Caco-2 (cell line): ENCODE data around the gene PDE4D. TPM values are rescaled to one million over a fixed set of nuclear protein-coding genes. Genes with fewer than 3 reads are reported as not detected.

Source experiments
- BruUV-seq: library from RNA; stranded (reverse); fragments of 400-500 nt; replicated peaks from 2 replicates; lab custom pipeline; 2021; lab: Mats Ljungman, UMichigan
- CTCF ChIA-PET: fragments of 300-600 bp; sonication (Branson Sonifier 250); formaldehyde crosslinking; loops from one replicate; lab custom pipeline; 2022; ENCODE audit warnings: antibody characterized with exemption; lab: Charles Lee
- POLR2A ChIA-PET: fragments of 300-600 bp; sonication (Branson Sonifier 250); formaldehyde crosslinking; loops from one replicate; lab custom pipeline; 2022; ENCODE audit warnings: antibody characterized with exemption; lab: Charles Lee
- DNase-seq, 2 experiments: peaks; one replicate each; pipeline versions ENCODE4 v3.0.0 to v3.0.0-alpha.2; 2020 to 2022
- H3K27me3 ChIP-seq: replicated peaks from 2 replicates; pipeline ENCODE4 v1.6.0; 2011; ENCODE audit warnings: low read length; ENCODE audit not compliant: control insufficient read depth, insufficient read depth
- H3K36me3 ChIP-seq: 2 replicates; pipeline ENCODE4 v1.5.1; 2011; ENCODE audit warnings: low read length; ENCODE audit not compliant: control insufficient read depth, insufficient read depth
- H3K4me1 ChIP-seq: fragments of 250-450 bp; sonication (Bioruptor Pico); 2 replicates; pipeline ENCODE4 v1.5.1; 2020; ENCODE audit warnings: mild to moderate bottlenecking
- H3K4me3 ChIP-seq: 2 replicates; pipeline ENCODE4 v1.5.1; 2011; ENCODE audit warnings: low read depth, mild to moderate bottlenecking, control low read depth, low read length
- H3K9me3 ChIP-seq: fragments of 250-450 bp; sonication (Bioruptor Pico); 2 replicates; pipeline ENCODE4 v1.5.1; 2020; ENCODE audit warnings: mild to moderate bottlenecking, moderate library complexity
- H3K27ac Mint-ChIP-seq: one replicate; pipeline ENCODE4 v1.8.0; 2022; ENCODE audit warnings: mixed read lengths; ENCODE audit not compliant: unreplicated experiment
- H3K27me3 Mint-ChIP-seq: one replicate; pipeline ENCODE4 v1.8.0; 2022; ENCODE audit warnings: mixed read lengths; ENCODE audit not compliant: insufficient read depth, unreplicated experiment
- H3K36me3 Mint-ChIP-seq: one replicate; pipeline ENCODE4 v1.8.0; 2022; ENCODE audit warnings: mild to moderate bottlenecking, mixed read lengths; ENCODE audit not compliant: insufficient read depth, unreplicated experiment
- H3K4me1 Mint-ChIP-seq: one replicate; pipeline ENCODE4 v1.8.0; 2022; ENCODE audit warnings: low read depth, mixed read lengths; ENCODE audit not compliant: unreplicated experiment
- H3K4me3 Mint-ChIP-seq: one replicate; pipeline ENCODE4 v1.8.0; 2022; ENCODE audit warnings: mild to moderate bottlenecking, moderate library complexity, mixed read lengths; ENCODE audit not compliant: unreplicated experiment
- H3K9me3 Mint-ChIP-seq: one replicate; pipeline ENCODE4 v1.8.0; 2022; ENCODE audit warnings: mixed read lengths; ENCODE audit not compliant: unreplicated experiment
- intact Hi-C: fragments of 100-400 bp; cut with micrococcal nuclease; formaldehyde crosslinking; loops from one replicate; pipeline ENCODE4 v1.10.0; 2022; ENCODE audit not compliant: unreplicated experiment
- total RNA-seq: library from RNA; stranded (reverse); gene quantifications from 2 replicates; pipeline ENCODE4 v1.2.3, GENCODE V29; 2022
- TF ChIP-seq, protein P1 (sequence below), 2 experiments: fragments of 200-600 bp in 1 of 2; IDR thresholded peaks; 1 replicate in 1 of 2; 2 replicates in 1 of 2; pipeline versions ENCODE4 v1.5.1 to v1.8.0; 2011 to 2022; ENCODE audit warnings: antibody characterized with exemption in 1 of 2, control low read depth in 1 of 2, inconsistent platforms in 1 of 2, low read depth in 1 of 2, low read length in 1 of 2, mild to moderate bottlenecking in 1 of 2, moderate library complexity in 1 of 2; ENCODE audit not compliant: insufficient read depth in 1 of 2, severe bottlenecking in 1 of 2, unreplicated experiment in 1 of 2

The PDE4D gene
- total RNA-seq, 1 experiment from 2014 or later = 89.8 TPM

DNA sequence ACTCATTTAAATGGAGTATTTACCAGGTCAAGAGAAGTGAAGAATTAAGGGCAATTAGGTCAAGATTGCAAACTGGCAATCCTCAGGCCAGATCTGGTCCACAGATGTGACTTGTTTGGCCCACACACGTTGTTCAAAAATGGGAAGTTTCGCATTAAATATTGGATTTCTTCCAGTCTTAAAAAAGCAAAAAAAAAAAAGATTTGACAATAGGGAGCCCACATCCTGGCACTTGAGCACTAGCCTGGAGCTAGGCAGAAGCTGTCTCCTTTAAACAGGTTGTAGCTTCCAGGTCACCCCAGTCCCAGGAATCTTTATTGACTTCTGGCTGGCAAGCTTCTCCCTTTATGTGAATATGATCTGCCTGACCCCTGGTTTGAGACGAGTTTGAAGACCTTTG lies 790.2 kb downstream of the PDE4D start:
- no peak overlapping the region for H3K27ac Mint-ChIP-seq
- intact Hi-C loops = no loop called here
- DNase-seq = no peak
- no peaks in the 10 kb centered on the region for H3K27me3 Mint-ChIP-seq
- peaks cover 42% of the 10 kb centered on the region for H3K4me1 Mint-ChIP-seq
- Histone ChIP-seq H3K27me3 (no peaks in the 10 kb centered on the region), H3K36me3 (no peaks in the 10 kb centered on the region), H3K9me3 (no peaks in the 10 kb centered on the region), H3K4me1 (peaks cover 32% of the 10 kb centered on the region), H3K4me3 (no peak overlapping the region)
- TF ChIP-seq, protein P1, sequence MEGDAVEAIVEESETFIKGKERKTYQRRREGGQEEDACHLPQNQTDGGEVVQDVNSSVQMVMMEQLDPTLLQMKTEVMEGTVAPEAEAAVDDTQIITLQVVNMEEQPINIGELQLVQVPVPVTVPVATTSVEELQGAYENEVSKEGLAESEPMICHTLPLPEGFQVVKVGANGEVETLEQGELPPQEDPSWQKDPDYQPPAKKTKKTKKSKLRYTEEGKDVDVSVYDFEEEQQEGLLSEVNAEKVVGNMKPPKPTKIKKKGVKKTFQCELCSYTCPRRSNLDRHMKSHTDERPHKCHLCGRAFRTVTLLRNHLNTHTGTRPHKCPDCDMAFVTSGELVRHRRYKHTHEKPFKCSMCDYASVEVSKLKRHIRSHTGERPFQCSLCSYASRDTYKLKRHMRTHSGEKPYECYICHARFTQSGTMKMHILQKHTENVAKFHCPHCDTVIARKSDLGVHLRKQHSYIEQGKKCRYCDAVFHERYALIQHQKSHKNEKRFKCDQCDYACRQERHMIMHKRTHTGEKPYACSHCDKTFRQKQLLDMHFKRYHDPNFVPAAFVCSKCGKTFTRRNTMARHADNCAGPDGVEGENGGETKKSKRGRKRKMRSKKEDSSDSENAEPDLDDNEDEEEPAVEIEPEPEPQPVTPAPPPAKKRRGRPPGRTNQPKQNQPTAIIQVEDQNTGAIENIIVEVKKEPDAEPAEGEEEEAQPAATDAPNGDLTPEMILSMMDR (IDR thresholded peaks at IDR 0.05; ENCODE audit: insufficient read depth in 1 of 2, low read depth in 1 of 2, low read length in 1 of 2, severe bottlenecking in 1 of 2, unreplicated experiment in 1 of 2) = no peak
- H3K9me3 Mint-ChIP-seq = no peaks in the 10 kb centered on the region
- H3K36me3 Mint-ChIP-seq = no peaks in the 10 kb centered on the region
- CTCF ChIA-PET = no interaction called here
- BruUV-seq = no TSS peak
- no peak overlapping the region for H3K4me3 Mint-ChIP-seq
- POLR2A ChIA-PET = no interaction called here

DNA sequence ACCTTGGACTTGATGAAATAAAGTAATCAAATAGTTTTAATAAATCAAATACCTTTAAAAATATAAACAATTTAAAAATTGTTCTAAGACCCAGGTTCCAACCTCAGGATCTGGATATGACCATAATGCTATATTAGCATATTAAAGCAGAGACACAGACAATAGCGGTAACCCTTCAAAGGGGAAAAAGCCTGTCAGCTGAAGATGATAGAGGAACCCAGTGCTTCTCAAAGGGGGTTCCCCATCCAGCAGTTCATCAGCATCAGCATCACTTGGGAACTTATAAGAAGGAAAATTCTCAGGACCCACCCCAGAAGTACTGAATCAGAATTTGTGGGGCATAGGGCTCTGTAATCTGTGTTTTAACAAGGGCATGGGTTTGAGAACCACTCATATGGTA lies 791.1 kb downstream of the PDE4D start:
- Mint-ChIP-seq H3K36me3 (no peaks in the 10 kb centered on the region), H3K4me3 (no peak overlapping the region), H3K27me3 (no peaks in the 10 kb centered on the region), H3K27ac (no peak overlapping the region), H3K9me3 (no peaks in the 10 kb centered on the region), H3K4me1 (peaks cover 45% of the 10 kb centered on the region)
- Histone ChIP-seq H3K9me3 (no peaks in the 10 kb centered on the region), H3K36me3 (no peaks in the 10 kb centered on the region), H3K4me1 (peaks cover 39% of the 10 kb centered on the region), H3K27me3 (no peaks in the 10 kb centered on the region), H3K4me3 (no peak overlapping the region)
- intact Hi-C loops = no loop called here
- ChIA-PET CTCF (no interaction called here), POLR2A (no interaction called here)
- TF ChIP-seq, protein P1 (IDR thresholded peaks at IDR 0.05; ENCODE audit: insufficient read depth in 1 of 2, low read depth in 1 of 2, low read length in 1 of 2, severe bottlenecking in 1 of 2, unreplicated experiment in 1 of 2) = no peak
- BruUV-seq = no TSS peak
- no peak for DNase-seq

DNA sequence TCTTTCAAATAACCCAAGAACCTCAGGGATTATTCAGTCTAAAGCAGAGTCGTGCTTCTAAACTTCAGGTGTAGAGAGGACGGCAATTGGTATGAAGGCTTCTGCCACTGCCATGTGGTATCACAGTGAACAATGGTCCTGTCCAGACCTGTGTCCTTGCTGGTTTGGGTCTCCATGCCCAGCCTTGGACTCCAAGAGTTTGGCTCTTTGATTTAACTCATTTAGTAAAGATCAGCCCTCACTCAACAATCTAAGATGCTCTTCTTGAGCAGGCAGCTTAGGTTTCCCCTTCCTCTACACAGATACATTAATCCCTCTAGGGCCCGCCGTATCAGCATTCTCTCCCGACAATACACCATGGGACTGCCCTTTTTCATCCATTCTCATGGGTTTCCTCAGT lies 792.7 kb downstream of the PDE4D start:
- no peaks in the 10 kb centered on the region for H3K36me3 Mint-ChIP-seq
- intact Hi-C loops = no loop called here
- TF ChIP-seq, protein P1 (IDR thresholded peaks at IDR 0.05; ENCODE audit: insufficient read depth in 1 of 2, low read depth in 1 of 2, low read length in 1 of 2, severe bottlenecking in 1 of 2, unreplicated experiment in 1 of 2) = no peak
- ChIA-PET POLR2A (no interaction called here), CTCF (no interaction called here)
- Histone ChIP-seq H3K4me1 (peaks cover 35% of the 10 kb centered on the region), H3K36me3 (no peaks in the 10 kb centered on the region), H3K9me3 (no peaks in the 10 kb centered on the region), H3K27me3 (no peaks in the 10 kb centered on the region), H3K4me3 (no peak overlapping the region)
- H3K27ac Mint-ChIP-seq = no peak overlapping the region
- H3K4me3 Mint-ChIP-seq = no peak overlapping the region
- no peaks in the 10 kb centered on the region for H3K9me3 Mint-ChIP-seq
- DNase-seq = no peak
- peaks cover 54% of the 10 kb centered on the region for H3K4me1 Mint-ChIP-seq
- no peaks in the 10 kb centered on the region for H3K27me3 Mint-ChIP-seq
- BruUV-seq = no TSS peak
